LoVo (cell line): Measurements from ENCODE around the gene RPS17.

Experiments used
- DNase-seq: peaks from one replicate; pipeline ENCODE4 v3.0.0-alpha.2; 2016; ENCODE audit warnings: low spot score

RPS17 gene

DNA sequence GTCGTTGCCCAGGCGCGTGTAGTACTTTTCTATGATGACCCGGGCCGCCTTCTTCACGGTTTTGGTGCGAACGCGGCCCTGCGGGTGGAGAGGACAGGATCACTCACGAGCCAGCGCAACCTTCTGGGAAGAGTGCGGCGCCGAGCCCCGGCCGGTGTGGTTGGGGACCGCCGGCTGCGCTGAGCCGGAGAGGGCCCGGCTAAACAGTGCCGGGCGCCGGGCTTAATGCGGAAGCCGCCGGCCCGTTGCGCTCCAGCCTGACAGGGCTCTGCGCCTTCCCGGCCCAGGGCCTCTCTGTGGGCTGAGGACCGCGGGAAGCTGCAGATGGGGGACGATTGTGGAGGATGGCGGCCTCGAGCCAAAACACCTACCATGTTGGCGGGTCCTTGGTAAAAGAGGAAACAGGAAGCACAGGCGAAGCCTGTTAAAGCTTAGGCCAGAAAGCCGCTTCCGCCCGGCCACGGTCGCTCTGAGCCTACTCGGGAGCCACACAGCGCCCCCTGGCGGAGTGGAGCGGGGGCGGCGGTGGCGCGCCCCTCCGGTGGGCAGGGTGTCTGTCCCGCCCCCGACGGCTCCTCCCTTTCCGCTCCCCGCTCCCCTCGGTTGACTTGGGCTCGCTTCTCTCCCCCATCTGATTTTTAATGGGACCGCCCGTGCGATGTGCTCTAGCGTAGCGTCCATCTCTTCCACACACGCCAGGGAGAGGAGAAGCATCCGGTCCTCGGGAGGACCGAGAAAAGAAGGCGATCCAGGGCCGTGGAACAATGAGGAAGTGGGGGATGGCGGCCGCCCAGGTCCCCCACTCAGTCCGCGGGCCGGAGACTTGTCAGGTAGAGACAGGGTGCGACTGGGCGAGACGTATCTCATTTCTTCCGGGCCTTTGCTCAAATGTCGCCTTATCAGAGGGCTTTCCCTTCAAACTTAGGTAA is at the start of gene RPS17:
RPS17 (minus strand) TSS at position 403 of the 929 bp plus-strand sequence; CDS start at position 374, 29 bp downstream.
- peak; percentile 97 for DNase-seq

DNA sequence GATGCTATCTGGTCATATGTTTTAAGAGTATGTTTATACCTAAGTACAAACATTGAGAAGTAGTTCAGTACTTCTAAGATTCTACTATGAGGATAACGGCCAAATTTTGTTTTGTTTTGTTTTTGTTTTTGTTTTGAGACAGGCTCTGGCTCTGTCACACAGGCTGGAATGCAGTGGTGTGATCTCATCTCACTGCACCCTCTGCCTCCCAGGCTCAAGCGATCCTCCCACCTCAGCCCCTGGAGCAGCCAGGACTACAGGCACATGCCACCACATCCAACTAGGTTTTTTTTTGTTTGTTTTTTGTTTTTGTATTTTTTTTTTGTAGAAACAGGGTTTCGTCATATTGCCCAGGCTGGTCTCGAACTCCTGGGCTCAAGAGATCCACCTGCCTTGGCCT is 47.5 kb upstream of the RPS17 start:
- DNase-seq: no peak

DNA sequence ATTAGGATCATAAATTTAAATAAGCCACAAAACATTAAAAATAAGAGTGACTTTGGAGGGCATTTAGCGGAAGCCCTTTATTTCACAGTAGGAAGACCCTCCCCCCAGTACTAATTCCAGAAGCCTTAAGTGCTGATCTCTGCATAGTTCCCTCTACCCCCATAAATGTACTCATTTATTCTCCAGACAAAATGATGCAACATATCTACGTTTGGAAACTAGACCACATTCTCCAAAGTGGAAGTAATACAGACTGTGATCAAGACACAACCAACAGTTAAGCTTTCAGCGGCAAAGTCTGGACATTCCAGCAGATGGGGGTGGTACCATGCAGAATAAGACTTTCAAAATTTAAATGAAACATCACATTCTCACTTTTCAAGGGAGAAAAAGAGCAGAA is 44.8 kb upstream of the RPS17 start:
- DNase-seq: no peak

DNA sequence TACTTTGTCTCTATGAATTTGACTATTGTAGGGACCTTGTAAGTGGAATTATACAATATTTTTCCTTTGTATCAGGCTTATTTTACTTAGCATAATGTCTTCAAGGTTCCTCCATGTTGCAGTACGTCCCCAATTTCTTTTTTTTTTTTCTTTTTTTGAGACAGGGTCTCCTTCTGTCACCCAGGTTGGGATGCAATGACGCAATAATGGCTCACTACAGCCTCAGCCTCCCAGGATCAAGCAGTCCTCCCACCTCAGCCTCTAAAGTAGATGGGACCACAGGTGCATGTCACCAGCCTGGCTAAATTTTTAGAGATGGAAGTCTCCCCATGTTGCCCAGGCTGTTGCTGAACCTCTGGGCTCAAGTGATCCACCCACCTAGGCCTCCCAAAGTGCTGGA is 40.5 kb upstream of the RPS17 start:
- no peak for DNase-seq

DNA sequence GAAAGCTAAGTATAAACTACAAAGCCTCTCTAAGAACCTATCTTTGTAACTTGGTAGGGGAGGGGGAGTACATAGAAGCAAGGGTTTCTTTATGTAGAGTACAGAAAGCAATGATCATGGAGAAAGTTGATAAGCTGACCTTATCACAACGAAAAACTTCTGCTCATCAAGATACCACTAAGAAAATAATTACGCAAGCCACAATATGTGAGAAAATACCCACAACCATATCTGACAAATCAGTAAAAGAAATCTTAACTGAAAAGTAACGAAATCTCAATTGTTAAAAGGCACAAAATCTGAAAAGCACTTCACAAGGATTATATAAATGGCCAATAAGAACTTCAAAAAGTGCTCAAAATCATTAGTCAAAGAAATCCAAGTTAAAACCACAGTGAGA is 35.1 kb upstream of the RPS17 start:
- DNase-seq: no peak

GRCh38 chr15:82572986-82573385 is 32.7 kb upstream of the RPS17 start:
- no peak for DNase-seq

- no peak for DNase-seq
Observed at GRCh38 chr15:82572311-82572710, 32.1 kb upstream of the RPS17 start.

DNA sequence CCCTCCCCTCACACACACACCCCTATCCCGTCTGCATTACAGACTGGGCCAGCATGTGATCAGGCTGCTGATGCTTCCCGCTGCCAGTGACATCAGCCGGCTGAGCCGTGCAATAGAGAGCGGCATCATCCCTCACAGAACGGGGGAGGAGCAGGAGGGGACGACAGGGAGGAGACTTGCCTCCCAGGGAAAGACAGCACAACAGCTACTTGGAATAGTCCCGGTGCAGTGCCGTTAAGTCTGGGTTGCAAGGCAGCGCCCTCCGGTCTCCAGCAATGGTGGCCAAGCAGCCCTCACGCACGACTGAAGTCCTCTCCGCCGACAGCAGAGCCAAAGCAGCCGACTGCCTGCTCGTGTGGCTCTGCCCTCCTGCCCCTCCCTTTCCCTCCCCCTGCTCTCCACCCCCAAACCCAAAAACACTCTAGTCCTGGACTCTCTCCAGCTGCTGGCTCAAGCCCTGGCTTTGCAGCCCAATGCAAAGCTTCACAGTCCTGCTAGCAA is 31.5 kb upstream of the RPS17 start:
- DNase-seq: no peak

GRCh38 chr15:82570721-82571508 is 30.7 kb upstream of the RPS17 start:
- DNase-seq: no peak

DNA sequence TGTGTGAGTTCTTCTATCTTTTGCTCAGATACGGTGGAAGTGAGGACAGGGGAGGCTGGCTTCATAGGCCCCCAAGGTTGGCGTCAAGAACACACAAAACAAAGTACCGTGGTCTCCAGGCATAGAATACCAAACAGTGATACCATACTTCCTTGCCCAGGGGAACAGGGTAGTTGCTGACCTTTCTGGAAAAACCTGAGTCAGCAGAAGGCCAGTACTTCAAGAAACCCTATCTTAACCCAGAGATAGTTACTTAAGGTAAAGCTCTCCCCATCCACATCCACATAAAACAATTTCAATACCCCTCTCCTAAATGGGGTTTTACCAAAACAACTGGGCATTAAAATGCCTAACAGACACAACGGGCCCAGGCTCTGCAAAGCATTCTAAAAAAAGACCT is 29.6 kb upstream of the RPS17 start:
- DNase-seq: no peak

DNA sequence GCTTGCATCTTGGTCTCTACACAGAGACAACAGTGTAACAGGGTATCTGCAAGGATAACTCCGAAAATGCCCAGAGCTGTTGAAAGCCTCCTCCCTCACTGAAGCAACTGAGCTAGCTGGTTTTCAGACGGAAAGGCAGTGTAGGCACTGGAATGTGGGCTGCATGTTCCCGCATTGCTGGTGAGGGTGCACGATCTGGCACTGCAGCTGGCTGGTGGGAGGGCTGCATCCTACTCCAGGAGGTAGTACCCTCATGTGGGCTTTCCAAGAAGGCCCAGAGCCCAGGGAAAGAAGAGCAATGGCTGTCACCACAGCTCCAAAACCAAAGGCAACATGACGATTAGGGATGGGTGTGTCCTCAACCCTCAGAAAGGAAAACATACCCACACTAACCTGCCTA is 28.7 kb upstream of the RPS17 start:
- no peak for DNase-seq

DNA sequence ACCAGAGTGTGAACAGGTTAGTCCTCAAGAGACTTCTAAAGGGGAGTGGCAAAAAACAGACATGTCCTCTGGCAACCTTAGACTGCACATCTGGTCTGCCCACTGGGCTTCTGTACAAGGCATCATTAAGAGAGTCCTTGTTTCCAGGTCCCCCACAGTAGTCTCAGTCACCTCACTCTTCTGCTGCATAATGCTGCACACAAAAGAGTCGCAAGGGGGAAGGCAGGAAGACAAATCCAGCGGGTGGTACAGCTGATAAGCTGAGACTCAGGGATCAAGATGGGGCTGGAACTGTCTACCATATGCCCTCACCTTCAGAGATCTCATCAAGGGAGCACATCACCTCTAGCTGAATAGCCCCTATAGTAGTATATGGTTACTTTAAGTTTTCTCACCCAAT is 27.4 kb upstream of the RPS17 start:
- DNase-seq: no peak

- DNase-seq: no peak
Observed at GRCh38 chr15:82566690-82567089, 26.4 kb upstream of the RPS17 start.

DNA sequence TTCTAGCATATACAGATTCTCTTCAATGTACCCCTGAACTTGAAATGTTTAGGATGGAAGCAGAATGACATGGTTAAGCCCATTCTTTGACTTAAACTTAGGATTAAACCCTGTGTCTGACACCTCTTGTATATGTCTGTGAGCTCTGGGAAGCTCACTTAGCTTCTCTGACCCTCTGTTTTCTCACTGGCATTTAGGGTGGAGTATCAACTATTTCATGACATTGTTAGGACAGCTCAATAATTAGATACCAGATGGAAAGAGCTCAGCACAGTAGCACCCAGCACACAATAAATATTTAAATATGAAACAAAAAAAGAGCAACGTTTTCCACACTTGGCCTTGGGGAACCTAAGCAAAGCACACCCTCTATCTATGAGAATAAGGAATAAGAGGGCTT is 18.2 kb upstream of the RPS17 start:
- no peak for DNase-seq

DNA sequence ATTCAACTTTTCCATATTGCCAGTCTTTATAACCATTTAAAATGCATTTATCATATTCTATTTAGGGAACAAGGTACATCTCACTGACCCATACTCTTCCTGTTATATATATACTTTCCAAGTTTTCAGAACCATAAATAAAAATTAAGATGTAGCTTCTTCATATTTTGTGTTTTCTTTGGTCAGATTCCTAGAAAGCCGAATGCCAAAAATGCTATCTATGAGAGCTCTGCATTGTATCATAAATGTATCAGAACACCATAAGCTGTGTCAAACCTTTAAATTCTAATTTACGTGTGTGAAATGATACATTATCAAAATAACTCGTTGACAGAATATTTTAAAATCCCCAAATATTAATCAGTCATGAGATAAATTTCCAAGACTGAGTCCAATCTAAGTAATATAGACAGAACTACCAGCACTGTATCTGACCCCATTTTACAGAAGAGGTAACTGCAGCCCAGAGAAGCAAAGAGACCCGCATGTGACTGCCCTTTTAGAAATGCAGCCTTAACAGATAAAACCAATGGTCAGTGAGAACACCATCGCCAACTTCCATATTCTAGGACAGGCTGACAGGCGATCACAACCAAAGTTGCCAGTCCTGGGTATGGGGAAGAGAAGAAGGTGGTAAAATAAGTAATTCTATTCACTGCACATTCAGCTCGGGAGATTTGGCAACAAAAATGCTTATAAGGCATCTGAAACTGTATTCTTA is 16.2 kb upstream of the RPS17 start:
- DNase-seq: no peak

DNA sequence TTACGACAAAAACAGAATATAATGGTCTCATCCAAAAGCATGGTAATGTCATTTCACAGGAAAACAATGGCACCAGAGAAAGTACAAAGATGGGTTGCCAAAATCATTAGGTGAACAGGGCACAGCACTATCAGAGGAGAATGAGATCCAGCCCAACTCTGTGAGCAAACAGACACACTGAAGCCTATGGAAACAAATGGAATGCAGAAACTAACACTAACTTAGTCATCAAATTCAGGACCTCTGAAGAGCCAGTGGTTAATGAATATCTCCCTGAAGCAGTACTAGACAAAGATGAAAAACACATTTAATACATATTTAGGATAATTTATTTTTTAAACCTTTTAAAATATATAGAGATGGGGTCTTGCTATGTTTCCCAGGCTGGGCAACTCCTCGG is 14.6 kb upstream of the RPS17 start:
- DNase-seq: no peak

GRCh38 chr15:82554351-82554750 is 14.1 kb upstream of the RPS17 start:
- DNase-seq: peak; percentile 24

DNA sequence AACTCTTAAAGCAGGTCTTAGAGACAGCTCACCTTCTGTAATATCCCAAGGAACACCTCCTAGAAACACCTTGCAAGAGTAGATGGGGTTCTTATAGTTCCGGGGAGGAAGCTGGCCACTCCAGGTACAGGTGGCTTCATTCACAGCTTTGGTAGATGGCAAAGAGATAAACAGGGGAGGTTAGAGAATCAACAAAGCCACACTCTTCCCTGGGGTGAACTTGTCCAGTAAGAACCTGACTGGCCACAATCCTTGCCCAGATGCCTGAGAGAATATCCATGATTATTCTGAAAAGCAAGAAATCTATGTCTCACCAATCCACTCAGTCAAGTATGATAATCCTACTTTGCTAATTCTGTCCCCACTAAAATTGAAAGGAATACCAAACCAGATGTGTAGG is 13.6 kb upstream of the RPS17 start:
- DNase-seq: no peak

- DNase-seq: no peak
Observed at GRCh38 chr15:82552861-82553260, 12.6 kb upstream of the RPS17 start.

DNA sequence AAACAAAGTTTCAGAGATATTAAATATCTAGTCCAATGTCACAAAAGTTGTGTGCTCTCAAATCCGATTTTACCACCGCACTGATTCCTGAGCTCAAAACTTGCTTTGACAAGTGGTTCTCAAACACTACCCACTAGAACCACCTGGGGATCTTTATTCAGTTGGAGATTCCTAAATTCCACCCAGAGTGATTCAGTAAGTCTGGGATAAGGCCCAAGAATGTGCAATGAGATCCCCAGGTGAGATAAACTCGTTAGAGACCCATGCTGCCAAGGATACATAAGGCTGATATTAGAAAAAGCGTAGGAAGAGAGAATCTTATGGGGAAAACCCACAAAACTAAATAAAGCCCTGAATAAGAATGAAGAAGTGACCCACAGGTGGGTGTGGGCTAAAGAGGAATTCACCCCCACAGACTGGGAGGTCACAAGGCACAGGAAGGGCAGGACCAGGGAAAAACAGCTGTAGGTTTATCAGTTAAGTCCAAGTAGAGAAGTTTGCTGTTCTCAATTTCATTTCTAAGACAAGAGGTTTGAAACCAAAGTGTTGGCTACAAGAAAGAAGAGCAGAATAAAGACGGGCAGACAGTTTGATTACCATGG is 11.5 kb upstream of the RPS17 start:
- DNase-seq: peak; percentile 38

DNA sequence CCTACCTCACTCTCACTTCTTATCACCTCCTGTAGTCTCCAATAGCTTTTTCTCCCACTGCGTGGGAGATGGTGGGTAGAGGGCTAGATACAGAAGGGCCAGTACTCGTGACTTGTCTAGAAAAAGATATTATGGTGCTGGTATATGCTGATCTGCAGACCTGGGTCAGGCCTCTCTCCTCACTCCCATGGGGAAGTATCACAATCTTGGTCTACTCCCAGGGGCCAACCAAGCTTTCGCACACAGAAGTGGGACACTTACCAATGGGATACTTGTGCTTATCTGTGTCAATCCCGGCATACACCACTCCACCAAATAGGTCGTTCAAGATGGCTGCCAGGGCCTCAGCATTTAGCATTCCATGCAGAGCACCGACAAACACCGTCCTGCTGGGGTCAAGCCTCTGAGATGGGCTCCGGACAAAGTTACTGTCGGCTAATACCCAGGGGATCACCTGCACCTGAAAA is 9.0 kb upstream of the RPS17 start:
- no peak for DNase-seq

GRCh38 chr15:82548700-82549099 is 8.4 kb upstream of the RPS17 start:
- no peak for DNase-seq
